ENCODE measurements around the gene PARD3. TPM values are rescaled to one million over a fixed set of nuclear protein-coding genes. Genes with fewer than 3 reads are reported as not detected.

The PARD3 gene
- total RNA-seq, 1 experiment from 2014 or later = 50.0 TPM

DNA sequence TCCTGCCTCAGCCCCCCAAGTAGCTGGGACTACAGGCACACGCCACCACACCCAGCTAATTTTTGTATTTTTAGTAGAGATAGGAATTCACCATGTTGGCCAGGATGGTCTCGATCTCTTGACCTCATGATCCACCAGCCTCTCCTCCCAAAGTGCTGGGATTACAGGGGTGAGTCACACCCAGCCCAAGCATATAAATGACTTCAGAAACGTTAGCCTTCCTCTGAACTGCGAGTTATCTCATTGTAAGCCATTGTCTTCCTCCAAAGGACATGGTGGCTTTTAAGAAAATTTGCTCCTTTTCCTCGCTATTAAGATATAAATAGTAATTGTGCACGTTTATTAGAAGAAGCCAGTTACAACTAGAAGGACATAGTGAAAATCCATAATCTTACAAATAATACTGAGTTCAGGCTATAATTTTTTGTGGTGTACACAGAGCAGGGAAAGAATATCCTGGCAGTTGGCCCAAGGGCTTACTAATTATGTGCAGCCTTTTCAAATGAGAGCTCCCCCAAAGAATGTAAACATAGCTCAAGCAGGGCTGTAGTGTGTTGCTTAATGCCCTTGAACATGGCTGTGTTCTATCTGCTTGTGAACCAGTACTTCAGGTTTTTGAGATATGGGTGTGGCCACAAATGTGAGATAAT lies 495.8 kb downstream of the PARD3 start:
- Histone ChIP-seq H3K4me3 (no peak overlapping the region), H3K9me3 (no peaks in the 10 kb centered on the region), H3K27me3 (no peaks in the 10 kb centered on the region), H3K36me3 (no peaks in the 10 kb centered on the region)
- DNase-seq = peak; percentile 76

GRCh38 chr10:34316154-34316553 lies 498.9 kb downstream of the PARD3 start:
- no peaks in the 10 kb centered on the region for H3K36me3 ChIP-seq
- no peak overlapping the region for H3K4me3 ChIP-seq
- H3K27me3 ChIP-seq = no peaks in the 10 kb centered on the region
- H3K9me3 ChIP-seq = no peaks in the 10 kb centered on the region
- DNase-seq = no peak

DNA sequence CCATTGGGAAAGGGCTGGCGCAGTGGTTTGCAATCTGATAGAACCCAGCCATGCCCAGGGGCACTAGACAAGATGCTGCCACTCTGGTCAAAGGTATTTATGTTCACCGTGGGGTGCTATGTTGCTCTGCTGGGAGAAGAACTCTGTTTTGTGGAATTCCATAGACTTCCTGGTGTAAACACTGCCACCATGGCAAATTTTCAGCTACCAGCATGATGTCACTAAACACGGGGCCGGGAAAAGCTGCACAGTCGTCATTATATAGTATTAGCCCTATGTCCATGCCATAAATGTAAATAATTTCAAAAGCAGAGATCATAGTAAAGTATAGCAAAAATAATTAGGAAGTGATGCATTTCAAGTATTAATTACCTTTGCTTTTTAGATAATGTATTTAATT lies 500.6 kb downstream of the PARD3 start:
- Histone ChIP-seq H3K9me3 (no peaks in the 10 kb centered on the region), H3K4me3 (no peak overlapping the region), H3K36me3 (no peaks in the 10 kb centered on the region), H3K27me3 (no peaks in the 10 kb centered on the region)
- DNase-seq = no peak

DNA sequence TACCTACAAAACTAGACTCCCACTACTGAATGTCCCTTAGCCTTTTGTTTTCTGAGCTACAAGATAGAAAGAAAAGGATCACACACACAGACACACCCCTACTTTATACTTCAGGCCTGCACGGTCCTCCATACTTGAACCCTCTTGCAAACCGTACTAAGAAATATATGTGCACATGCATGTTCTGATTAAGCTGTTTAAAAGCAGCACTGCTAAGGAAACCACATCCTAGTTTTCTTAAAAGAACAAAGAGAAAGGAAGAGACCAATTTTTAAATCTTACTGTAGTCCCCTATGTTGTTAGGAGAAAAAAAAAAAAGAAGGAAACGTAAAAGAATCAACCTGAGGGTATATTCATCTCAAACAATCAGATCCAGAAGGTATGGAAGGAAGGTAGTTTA lies 501.2 kb downstream of the PARD3 start:
- no peaks in the 10 kb centered on the region for H3K36me3 ChIP-seq
- DNase-seq = no peak
- no peaks in the 10 kb centered on the region for H3K9me3 ChIP-seq
- H3K27me3 ChIP-seq = no peaks in the 10 kb centered on the region
- H3K4me3 ChIP-seq = no peak overlapping the region

- H3K9me3 ChIP-seq = no peaks in the 10 kb centered on the region
- DNase-seq = no peak
- H3K27me3 ChIP-seq = no peaks in the 10 kb centered on the region
- H3K36me3 ChIP-seq = no peaks in the 10 kb centered on the region
- no peak overlapping the region for H3K4me3 ChIP-seq
These were observed 501.7 kb downstream of the PARD3 start for GRCh38 chr10:34313353-34313752.

- Histone ChIP-seq H3K27me3 (no peaks in the 10 kb centered on the region), H3K36me3 (no peaks in the 10 kb centered on the region), H3K9me3 (no peaks in the 10 kb centered on the region), H3K4me3 (no peak overlapping the region)
- DNase-seq = no peak
These were observed 503.4 kb downstream of the PARD3 start for GRCh38 chr10:34311679-34312078.

DNA sequence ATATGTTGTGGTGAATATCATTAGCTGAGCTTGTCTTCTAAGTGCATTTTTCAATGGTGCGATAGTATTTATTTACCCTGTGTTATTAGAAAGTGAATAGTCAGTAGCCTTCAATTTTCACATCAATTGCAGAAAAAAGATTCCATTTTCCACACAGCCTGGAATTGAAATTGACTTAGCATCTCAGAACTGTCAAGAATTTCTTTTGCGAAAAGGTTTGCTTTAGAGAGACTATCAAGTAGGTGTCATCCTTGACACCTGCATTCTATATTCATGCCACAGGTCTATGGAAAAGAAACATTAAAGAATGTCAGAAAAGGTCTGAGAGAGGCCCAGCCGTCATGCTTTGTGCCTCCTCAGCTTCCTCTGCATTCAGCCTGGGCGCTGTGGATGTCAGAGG lies 504.9 kb downstream of the PARD3 start:
- no peaks in the 10 kb centered on the region for H3K27me3 ChIP-seq
- no peak overlapping the region for H3K4me3 ChIP-seq
- H3K36me3 ChIP-seq = no peaks in the 10 kb centered on the region
- H3K9me3 ChIP-seq = no peaks in the 10 kb centered on the region
- DNase-seq = no peak

- no peak for DNase-seq
- Histone ChIP-seq H3K27me3 (no peaks in the 10 kb centered on the region), H3K9me3 (no peaks in the 10 kb centered on the region)
These were observed 509.9 kb downstream of the PARD3 start for GRCh38 chr10:34305189-34305588.

GRCh38 chr10:34303022-34303421 lies 512.1 kb downstream of the PARD3 start:
- Histone ChIP-seq H3K36me3 (no peaks in the 10 kb centered on the region), H3K27me3 (no peaks in the 10 kb centered on the region), H3K9me3 (no peaks in the 10 kb centered on the region), H3K4me3 (no peak overlapping the region)
- DNase-seq = no peak

More at GRCh38 chr10:34305189-34305588, 509.9 kb downstream of the PARD3 start:
- Histone ChIP-seq H3K36me3 (no peaks in the 10 kb centered on the region), H3K4me3 (no peak overlapping the region)

DNA sequence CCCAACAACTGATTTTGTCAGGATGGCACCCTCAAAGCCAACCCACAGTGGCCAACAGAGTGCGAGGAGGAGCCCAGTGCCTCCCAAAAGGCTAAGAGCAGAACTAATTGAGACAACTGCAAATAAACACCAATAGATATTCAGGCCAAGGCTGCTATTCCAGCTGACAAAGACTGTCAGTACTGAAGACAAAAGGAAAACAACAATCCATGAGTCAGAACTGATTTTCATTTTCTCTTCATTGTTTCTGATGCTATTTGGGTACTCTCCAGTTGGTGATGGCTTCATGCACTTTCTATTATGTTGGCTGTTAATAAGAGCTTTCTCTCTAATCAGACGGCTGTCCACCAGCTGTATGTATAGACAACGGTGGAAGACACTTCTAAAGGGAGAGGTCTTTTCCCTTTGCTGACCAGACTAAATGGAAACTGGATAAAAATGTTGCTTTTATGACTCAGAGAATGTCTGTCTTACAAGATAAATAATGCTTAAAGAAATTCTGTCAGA lies 515.9 kb downstream of the PARD3 start:
- Histone ChIP-seq H3K9me3 (no peaks in the 10 kb centered on the region), H3K27me3 (no peaks in the 10 kb centered on the region), H3K36me3 (no peaks in the 10 kb centered on the region), H3K4me3 (no peak overlapping the region)
- DNase-seq = no peak

- DNase-seq = no peak
- no peak overlapping the region for H3K4me3 ChIP-seq
- no peaks in the 10 kb centered on the region for H3K9me3 ChIP-seq
- H3K27me3 ChIP-seq = no peaks in the 10 kb centered on the region
- no peaks in the 10 kb centered on the region for H3K36me3 ChIP-seq
These were observed 516.7 kb downstream of the PARD3 start for GRCh38 chr10:34298346-34298818.

- H3K27me3 ChIP-seq = no peaks in the 10 kb centered on the region
- no peaks in the 10 kb centered on the region for H3K9me3 ChIP-seq
- no peak overlapping the region for H3K4me3 ChIP-seq
- H3K36me3 ChIP-seq = no peaks in the 10 kb centered on the region
- no peak for DNase-seq
These were observed 517.4 kb downstream of the PARD3 start for GRCh38 chr10:34297541-34298345.

- no peak for DNase-seq
- Histone ChIP-seq H3K4me3 (no peak overlapping the region), H3K36me3 (no peaks in the 10 kb centered on the region), H3K27me3 (no peaks in the 10 kb centered on the region), H3K9me3 (no peaks in the 10 kb centered on the region)
These were observed 520.0 kb downstream of the PARD3 start for GRCh38 chr10:34295142-34295548.

DNA sequence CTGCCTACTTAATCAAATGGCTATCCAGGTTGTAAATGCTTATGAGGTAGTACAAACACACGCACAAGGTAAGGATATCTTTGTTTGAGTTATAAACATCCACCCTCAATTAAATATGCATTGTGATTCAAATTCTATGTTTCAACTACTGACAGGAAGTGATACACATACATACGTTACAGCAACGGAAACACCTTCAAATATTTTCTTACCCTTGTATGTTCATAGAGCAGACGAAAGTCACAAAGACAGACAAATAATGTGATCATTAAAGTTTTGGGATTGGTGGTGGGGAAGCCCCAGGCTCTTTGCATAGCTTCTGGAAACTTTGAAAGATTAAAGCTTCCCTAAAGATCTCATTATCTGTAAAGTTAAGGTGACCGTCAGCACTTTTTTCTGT lies 521.0 kb downstream of the PARD3 start:
- DNase-seq = no peak
- Histone ChIP-seq H3K36me3 (no peaks in the 10 kb centered on the region), H3K9me3 (no peaks in the 10 kb centered on the region), H3K27me3 (no peaks in the 10 kb centered on the region), H3K4me3 (no peak overlapping the region)

- H3K4me3 ChIP-seq = no peak overlapping the region
- H3K36me3 ChIP-seq = no peaks in the 10 kb centered on the region
- H3K27me3 ChIP-seq = no peaks in the 10 kb centered on the region
- no peak for DNase-seq
- H3K9me3 ChIP-seq = no peaks in the 10 kb centered on the region
These were observed 522.4 kb downstream of the PARD3 start for GRCh38 chr10:34292675-34293074.

- DNase-seq = no peak
These were observed 522.9 kb downstream of the PARD3 start for GRCh38 chr10:34292194-34292565.

GRCh38 chr10:34291466-34292193 lies 523.5 kb downstream of the PARD3 start:
- no peaks in the 10 kb centered on the region for H3K9me3 ChIP-seq
- H3K27me3 ChIP-seq = no peaks in the 10 kb centered on the region
- no peak overlapping the region for H3K4me3 ChIP-seq
- DNase-seq = no peak
- H3K36me3 ChIP-seq = no peaks in the 10 kb centered on the region

More at GRCh38 chr10:34292194-34292565, 522.9 kb downstream of the PARD3 start:
- H3K4me3 ChIP-seq = no peak overlapping the region
- no peaks in the 10 kb centered on the region for H3K9me3 ChIP-seq
- H3K36me3 ChIP-seq = no peaks in the 10 kb centered on the region
- no peaks in the 10 kb centered on the region for H3K27me3 ChIP-seq

All from MG63 (cell line).